Panc1 (cell line): ENCODE results near the gene HS1BP3.

Experiments used
- POLR2AphosphoS5 ChIP-seq: IDR thresholded peaks from 2 replicates; pipeline ENCODE4 v1.6.1; 2012; ENCODE audit warnings: mild to moderate bottlenecking, low read depth, low read length, moderate library complexity
- TCF7L2 ChIP-seq: IDR thresholded peaks from 2 replicates; pipeline ENCODE4 v1.6.1; 2011; ENCODE audit warnings: mild to moderate bottlenecking, low read depth, low read length, inconsistent platforms
- TF ChIP-seq, protein P1 (sequence below): fragments of 450-650 bp; IDR thresholded peaks from 2 replicates; pipeline ENCODE4 v1.5.1; 2017; ENCODE audit warnings: mild to moderate bottlenecking
- TF ChIP-seq, protein P2 (sequence below), 2 experiments: IDR thresholded peaks; 2 replicates each; pipeline ENCODE4 v1.6.1; 2011 to 2012; ENCODE audit warnings: low read depth in 2 of 2, control low read depth in 1 of 2, low read length in 1 of 2, mild to moderate bottlenecking in 1 of 2, moderate library complexity in 1 of 2; ENCODE audit not compliant: insufficient read depth in 1 of 2

DNA sequence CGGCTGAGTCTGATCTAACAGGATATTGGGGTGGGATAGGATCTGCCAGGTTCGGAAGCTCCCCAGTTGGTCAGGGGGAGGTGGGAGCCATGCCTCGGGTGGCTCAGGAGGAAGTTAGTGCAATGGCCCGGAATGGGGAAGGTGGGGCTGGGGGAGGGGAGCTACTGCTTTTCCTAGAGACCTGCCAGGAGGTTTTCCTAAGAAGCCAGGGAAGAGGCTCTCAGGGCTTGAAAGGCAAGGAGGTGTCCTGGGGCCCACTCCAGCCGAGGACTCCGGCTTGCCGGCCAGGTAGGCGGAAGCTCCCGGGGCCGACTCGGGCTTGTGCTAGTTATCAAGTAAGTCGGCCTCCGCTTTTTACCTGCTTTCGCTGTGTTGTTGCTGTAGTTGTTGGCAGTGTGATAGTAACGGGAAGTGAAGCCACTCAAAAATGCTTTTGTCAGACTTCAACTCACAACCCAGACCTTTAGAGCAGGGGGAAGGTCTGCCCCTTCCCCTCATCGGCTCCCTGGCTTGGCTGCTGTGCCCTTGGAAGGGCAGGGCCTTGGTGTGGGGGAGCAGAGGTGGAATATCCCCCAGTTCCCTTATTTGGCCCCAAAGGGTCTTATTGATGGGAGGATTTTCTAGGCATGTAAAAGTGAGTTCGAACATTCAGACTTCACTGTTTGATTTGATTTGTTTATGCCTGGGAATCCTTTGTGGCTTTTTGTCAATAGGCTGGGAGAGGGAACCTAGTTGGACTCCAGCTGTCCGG lies 21.5 kb upstream of the HS1BP3 start:
- TF ChIP-seq, protein P1, sequence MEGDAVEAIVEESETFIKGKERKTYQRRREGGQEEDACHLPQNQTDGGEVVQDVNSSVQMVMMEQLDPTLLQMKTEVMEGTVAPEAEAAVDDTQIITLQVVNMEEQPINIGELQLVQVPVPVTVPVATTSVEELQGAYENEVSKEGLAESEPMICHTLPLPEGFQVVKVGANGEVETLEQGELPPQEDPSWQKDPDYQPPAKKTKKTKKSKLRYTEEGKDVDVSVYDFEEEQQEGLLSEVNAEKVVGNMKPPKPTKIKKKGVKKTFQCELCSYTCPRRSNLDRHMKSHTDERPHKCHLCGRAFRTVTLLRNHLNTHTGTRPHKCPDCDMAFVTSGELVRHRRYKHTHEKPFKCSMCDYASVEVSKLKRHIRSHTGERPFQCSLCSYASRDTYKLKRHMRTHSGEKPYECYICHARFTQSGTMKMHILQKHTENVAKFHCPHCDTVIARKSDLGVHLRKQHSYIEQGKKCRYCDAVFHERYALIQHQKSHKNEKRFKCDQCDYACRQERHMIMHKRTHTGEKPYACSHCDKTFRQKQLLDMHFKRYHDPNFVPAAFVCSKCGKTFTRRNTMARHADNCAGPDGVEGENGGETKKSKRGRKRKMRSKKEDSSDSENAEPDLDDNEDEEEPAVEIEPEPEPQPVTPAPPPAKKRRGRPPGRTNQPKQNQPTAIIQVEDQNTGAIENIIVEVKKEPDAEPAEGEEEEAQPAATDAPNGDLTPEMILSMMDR = no peak
- no peak for TF ChIP-seq TCF7L2
- TF ChIP-seq POLR2AphosphoS5 = no peak
- TF ChIP-seq, protein P2, sequence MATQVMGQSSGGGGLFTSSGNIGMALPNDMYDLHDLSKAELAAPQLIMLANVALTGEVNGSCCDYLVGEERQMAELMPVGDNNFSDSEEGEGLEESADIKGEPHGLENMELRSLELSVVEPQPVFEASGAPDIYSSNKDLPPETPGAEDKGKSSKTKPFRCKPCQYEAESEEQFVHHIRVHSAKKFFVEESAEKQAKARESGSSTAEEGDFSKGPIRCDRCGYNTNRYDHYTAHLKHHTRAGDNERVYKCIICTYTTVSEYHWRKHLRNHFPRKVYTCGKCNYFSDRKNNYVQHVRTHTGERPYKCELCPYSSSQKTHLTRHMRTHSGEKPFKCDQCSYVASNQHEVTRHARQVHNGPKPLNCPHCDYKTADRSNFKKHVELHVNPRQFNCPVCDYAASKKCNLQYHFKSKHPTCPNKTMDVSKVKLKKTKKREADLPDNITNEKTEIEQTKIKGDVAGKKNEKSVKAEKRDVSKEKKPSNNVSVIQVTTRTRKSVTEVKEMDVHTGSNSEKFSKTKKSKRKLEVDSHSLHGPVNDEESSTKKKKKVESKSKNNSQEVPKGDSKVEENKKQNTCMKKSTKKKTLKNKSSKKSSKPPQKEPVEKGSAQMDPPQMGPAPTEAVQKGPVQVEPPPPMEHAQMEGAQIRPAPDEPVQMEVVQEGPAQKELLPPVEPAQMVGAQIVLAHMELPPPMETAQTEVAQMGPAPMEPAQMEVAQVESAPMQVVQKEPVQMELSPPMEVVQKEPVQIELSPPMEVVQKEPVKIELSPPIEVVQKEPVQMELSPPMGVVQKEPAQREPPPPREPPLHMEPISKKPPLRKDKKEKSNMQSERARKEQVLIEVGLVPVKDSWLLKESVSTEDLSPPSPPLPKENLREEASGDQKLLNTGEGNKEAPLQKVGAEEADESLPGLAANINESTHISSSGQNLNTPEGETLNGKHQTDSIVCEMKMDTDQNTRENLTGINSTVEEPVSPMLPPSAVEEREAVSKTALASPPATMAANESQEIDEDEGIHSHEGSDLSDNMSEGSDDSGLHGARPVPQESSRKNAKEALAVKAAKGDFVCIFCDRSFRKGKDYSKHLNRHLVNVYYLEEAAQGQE (IDR thresholded peaks at IDR 0.05; ENCODE audit: insufficient read depth in 1 of 2, low read depth in 2 of 2, low read length in 1 of 2) = no peak
